ENCODE results near the gene EFCAB9.

- no peak for TF ChIP-seq CTCF (conservative IDR thresholded peaks at IDR 0.05)
- TF ChIP-seq ZFX (IDR thresholded peaks at IDR 0.05) = no peak
Measured at GRCh38 chr5:172251419-172251818, 57.4 kb downstream of the EFCAB9 start.

Measured in C4-2B (cell line).